Esophagus mucosa (tissue), 1 donor: ENCODE measurements around the gene YY1. TPM values are rescaled to one million over a fixed set of nuclear protein-coding genes. Genes with fewer than 3 reads are reported as not detected.
"Not testable (repeated sequence)": the region's sequence is repeated elsewhere in the genome, so short reads cannot be mapped to it uniquely, and the experiment has no call there.

Experiments
- ATAC-seq: fragments of 200-7000 bp; cut with Tn5 transposase; one replicate; pipeline ENCODE4 v1.9.1; 2020
- total RNA-seq: library from RNA; stranded (reverse); gene quantifications from one replicate; pipeline ENCODE4 v1.2.4, GENCODE V29; 2023
- donor health status: DM: yes; HTN: yes; CAD: no.

The YY1 gene
- total RNA-seq, 1 donor from 2014 or later = 44.5 TPM

DNA sequence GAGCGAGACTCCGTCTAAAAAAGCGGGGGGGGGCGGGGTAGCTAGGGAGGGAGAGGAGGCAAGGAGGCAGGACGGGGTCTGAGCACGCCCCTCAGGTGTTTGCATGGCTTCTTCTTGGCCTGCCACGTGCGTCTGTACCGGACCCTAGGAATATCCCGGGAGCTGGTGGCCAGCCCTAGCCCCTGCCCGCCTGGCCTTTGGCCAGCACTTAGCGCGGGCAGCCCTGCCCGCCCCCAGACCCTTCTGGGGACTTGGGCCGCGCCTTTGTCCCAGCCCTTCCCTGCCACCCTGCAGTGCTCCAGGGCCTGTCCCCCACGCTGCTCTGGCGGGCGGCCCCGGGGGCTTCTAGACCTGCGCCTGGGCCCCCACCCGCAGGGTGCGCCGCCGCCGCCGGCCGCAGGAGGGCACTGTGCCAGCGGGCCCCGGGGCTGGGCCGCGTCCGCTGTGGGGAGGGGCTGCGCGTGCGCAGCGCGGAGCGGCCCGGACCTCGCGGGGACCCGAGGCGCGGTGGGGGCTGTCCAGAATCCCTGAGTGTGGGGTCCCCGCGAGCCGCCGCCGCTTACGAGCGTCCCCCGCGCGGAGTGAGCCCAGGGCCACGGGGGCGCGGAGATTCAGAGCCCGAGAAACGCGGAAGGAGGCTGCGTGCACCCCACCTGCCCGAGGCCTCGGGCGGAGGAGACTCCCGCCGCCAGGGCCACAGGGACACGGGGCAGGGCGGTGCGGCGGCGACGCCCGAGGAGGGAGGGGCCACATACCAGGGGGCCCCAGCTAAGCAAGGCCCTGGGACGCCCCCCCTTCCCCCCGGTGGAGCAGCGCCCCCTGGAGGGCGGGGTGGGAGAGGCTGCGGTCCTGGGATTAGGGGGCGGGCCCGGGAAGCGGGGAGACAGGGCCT lies 46.3 kb downstream of the YY1 start:
- peak; percentile 76 for ATAC-seq

DNA sequence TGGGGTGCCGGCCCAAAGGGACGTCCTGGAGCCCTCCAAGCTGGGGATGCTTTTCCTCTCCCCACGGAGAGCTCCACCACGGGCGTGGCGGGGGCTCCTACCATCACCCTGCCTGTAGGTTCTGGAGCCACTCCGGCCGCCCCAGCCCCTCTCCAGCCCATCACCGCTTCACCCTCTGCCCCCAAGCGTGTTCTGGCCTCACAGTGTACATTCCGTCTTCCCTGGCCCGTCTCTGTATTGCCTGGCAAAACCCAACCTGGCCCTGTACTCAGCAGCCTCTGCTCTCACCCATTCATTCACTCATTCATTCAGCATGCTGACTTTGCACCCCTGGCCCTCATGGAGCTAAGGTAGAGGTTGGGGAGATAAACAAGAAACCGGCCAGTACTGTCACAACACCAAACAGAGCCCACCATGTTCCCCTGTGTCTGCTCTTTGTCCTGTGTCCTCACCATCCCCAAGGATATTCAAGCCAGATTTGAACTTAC lies 47.0 kb downstream of the YY1 start:
- no peak for ATAC-seq

DNA sequence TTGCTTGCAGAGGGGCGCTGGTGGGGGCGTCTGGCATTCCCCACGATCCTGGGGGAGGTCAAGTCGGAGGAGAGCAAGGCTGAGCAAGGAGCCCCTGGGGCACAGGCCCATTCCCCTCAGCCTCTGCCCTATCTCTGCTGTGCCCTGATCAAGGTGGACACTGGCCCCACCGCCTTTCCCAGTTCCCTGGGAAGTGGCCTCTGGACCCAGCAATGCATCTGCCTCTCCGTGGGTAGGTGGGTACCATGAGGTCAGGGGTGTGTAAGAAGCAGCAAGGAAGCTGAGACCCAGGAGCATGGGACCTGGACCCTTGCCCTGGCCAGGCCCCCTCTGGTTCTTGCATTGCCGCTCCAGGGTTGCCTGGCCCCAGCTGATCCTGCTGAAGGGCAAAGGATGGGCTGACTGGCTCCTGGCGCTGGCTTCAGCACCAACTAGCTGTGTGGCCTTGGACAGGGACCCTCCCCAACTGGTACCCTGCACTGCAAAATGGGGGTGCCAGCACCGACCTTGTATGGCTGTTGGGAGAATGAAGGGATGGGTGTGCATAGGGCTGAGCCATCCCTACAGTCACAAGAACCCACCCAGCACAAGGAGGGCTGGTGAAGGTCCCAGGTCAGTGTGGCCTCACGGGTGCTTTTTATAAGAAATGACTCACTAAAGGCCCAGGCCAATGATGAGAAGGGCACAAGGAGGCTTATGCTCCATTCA lies 47.7 kb downstream of the YY1 start:
- no peak for ATAC-seq

DNA sequence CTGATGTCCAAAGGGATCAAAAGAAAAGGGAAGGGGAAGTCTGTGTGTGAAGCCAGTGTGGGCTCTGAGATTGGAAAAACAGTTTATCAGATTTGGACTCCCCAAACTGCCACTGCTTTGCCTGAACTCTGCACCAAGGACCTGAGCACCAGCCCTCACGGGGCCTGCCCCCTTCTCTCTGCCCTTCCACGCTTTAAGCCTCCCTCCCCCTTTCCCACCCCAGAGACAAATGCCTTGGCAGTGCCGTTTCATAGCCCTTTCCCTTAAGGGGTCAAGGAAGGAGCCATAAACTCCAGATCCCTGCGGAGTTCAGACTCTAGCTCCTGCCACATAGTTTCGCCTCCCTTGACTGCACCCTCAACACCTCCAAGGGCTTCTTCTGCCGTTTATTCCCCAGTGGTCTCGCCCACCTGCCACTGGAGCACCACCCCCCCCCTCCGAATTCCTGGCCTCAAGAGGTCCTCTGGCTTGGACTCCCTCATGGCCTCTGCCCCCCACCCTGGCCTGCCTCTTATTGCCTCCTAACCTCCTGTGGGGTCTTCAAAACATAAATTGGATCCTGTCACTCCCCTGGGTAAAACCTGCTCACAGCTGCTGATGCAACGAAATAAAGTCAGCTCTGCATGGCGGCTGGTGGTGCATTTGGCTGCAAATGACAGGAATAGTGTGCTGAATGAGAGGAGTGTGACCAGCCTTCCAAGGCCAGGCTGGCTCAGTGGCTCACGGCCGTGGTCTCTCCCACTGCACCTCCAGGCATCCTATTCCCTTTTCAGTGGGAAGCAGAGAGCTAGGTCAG lies 48.5 kb downstream of the YY1 start:
- no peak for ATAC-seq

DNA sequence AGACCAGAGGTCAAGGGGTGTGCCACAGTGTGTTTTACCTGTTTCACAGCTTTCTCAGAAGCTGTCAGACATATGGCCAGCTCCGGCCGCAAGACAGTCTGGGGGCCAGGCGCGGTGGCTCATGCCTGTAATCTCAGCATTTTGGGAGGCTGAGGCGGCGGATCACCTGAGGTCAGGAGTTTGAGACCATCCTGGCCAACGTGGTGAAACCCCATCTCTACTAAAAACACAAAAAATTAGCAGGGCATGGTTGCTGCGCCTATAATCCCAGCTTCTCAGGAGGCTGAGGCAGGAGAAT lies 49.0 kb downstream of the YY1 start:
- not testable (repeated sequence) for ATAC-seq

- ATAC-seq = no peak
Observed at GRCh38 chr14:100288382-100289185, 49.6 kb downstream of the YY1 start.

DNA sequence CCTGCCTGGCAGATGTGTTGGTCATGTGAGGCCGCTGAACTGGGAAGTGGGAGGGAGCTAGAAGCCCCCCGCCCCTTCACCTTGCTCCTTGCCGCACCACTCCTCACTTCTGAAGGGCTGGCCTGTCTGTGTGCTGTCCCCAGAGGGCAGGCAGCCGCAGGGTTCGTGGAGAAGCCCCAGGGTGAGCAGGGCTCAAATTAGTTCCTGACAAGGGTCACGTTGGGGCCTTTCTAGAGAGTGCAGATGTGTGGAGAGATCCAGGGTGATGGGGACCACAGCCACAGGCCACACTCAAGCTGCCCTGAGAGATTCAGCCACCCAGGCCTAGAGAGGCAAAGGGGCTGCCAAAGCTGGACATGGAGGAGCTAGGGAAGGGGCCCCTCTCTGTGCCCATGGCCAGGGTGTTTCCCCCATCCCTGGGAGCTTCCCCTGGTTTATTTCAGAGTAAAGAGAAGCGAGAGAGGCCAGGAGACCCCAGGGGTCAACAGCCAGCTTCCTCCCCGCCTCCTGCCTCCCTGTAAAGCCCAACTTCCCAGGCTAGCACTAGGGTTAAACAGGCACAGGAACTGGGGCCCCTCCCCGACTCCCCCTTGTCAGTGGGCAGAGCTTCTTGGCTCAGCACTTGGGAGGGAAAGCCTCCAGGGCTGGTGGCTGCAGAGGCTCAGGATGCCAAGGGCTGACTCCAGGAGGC lies 51.1 kb downstream of the YY1 start:
- no peak for ATAC-seq

GRCh38 chr14:100290607-100291304 lies 51.8 kb downstream of the YY1 start:
- ATAC-seq = no peak

DNA sequence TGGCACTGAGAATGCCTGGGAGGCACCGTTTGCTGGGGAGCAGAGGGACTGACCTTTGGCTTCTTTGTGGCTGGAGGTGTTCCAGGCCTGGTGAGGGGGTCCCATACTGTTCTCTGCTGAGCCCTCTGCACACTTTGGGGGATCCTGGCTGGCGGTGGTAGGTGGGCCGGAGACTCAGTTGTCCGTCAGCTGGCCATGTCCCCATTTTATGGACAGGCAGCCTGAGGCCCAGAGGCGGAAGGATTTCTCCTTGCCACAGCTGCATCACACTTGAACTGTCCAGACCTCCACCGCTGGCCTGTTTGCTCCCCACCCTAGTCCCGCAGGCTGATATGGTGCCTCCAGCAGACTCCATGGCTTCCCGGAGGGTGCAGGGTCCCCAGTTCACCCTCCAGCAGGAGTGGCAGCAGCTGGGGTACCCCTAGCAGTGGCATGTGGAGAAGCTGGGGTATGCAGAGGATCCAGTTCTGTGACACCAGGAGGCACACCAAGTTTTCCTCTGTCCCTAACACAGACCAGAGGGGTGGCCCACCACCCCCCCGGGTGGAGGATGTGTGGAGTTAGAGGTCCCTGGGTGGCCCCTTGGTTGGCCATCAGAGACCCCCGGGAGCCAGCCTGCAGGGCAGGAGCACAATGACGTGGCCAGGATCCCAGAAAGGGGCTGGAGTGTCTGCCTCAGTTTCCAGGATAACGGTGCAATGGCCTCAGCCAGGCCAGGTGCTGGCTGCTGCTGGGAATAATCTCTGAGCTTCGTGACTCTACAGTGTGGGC lies 52.5 kb downstream of the YY1 start:
- no peak for ATAC-seq

DNA sequence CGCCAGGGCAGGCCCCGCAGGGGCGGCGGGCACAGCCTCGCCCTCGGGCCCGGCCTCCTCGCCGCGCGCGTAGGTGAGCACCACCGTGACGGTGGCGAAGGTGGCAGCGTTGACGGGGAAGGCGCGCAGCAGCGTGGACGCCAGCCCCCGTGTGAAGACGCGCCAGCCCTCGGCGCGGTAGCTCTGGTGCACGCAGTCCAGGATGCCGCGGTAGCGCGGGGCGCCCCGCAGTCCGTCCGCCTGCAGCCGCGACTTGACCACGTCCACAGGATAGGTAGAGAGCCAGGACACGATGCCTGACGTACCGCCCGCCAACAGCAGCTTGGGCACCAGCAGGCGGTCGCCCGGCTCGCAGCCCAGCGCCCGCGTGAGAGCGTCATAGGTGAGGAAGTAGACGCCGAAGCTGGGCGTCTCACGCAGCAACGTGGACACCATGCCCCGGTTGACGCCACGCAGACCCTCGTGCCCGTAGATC lies 53.4 kb downstream of the YY1 start:
- no peak for ATAC-seq

DNA sequence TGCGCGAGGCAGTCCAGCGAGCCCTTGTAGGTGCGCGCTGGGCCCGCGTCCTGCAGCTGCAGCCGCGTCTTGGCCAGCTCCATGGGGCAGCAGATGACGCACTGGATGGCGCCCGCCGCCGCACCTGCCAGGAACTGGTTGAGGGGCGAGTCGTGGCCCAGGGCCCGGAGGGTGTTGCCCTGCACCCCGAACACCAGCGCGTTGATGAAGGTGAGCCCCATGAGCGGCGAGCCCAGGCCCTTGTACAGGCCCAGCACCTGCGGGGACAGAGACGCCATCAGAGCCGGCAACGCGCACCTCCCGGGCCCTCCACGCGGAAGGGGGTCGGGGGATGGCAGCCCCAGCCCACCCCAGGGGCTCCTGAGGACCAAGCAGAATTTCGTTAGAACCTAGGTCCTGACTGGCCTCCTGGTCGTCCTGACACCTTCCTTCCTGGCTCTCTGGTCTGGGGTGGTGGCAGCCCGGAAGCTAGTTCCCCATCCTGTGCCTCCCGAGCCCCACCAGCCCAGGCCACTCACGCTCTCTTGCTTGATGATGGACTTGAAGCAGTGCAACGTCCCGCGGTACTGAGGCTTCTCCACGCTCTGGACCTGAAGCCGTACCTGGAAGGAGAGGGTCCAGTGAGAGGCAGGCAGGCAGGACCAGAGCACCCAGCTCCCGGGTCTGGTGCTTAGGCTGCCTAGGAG lies 54.0 kb downstream of the YY1 start:
- no peak for ATAC-seq

GRCh38 chr14:100293497-100294212 lies 54.7 kb downstream of the YY1 start:
- ATAC-seq = no peak

DNA sequence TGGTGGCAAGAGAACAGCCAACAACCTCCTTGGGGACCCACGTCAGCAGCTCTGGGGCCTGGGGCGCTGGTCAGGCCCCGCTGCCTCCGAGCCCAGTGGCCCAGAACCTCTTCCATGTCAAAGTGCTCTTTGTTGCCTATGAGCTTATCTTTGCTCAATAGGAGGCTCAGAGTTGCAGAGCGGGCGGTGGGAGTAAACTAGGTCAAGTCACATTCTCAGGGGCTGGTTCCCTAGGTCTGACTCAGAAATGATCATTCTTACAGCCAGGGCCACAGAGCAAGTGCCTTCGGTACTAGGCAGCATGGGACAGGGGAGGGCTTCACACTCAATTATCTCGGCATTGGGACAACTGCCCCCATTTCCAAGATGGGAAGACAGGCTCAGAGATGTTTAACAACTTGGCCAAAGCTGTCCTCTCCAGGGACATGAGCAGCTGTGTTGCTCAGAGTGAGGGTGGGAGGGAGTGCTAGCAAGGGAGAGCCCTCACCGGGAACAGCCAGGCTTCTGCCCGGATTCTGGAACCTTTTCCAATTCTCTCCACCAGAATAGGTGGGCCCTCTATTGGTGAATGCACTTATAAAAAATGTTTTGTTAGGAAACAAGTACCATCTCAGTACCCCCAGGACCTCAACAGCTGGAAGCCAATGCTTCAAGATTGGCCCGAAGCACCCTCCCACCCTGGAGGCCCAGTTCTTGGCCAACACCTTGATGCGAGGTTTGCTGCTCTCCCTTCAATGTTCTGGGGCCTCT lies 55.4 kb downstream of the YY1 start:
- ATAC-seq = no peak

- no peak for ATAC-seq
Observed at GRCh38 chr14:100294963-100295330, 56.0 kb downstream of the YY1 start.

- no peak for ATAC-seq
Observed at GRCh38 chr14:100295376-100296105, 56.6 kb downstream of the YY1 start.

DNA sequence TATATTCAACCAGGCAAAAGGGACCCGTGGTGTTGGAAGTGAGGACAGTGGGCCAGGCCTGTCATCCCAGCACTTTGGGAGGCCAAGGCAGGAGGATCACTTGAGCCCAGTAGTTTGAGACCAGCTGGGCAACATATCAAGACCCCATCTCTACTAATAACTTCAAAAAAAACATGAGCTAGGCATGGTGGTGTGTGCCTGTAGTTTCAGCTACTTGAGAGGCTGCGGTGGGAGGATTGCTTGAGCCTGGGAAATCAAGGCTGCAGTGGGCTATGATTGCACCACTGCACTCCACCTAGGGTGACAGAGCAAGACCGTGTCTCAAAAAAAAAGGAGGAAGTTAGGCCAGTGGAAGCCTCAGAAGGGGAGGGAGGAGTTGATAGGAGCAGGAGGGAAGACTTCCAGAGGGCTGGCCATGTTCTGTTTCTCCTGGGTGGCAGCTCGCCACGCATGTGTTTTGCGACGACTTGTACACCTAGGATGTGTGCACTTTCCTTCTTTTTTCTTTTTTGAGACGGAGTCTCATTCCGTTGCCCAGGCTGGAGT lies 57.2 kb downstream of the YY1 start:
- no peak for ATAC-seq

GRCh38 chr14:100296729-100297128 lies 57.8 kb downstream of the YY1 start:
- ATAC-seq = not testable (repeated sequence)
